Suprapubic skin (tissue), 4 donors: ENCODE results near the gene TBC1D20.

Experiments
- EP300 ChIP-seq: sonication (generic); formaldehyde crosslinking; IDR thresholded peaks from one replicate; pipeline ENCODE4 v1.6.1; 2017; ENCODE audit warnings: antibody characterized with exemption
- POLR2A ChIP-seq, 2 donors: fragments of 450-650 bp; IDR thresholded peaks; one replicate each; pipeline ENCODE4 v1.6.1; 2017; ENCODE audit warnings: antibody characterized with exemption in 2 of 2, mild to moderate bottlenecking in 2 of 2, moderate library complexity in 2 of 2
- POLR2AphosphoS5 ChIP-seq, 3 donors: sonication (generic); formaldehyde crosslinking; IDR thresholded peaks; one replicate each; pipeline ENCODE4 v1.6.1; 2017; ENCODE audit warnings: antibody characterized with exemption in 3 of 3
- TF ChIP-seq, protein P1 (sequence below), 2 donors: fragments of 200-600 bp in 1 of 2; fragments of 450-650 bp in 1 of 2; sonication (generic) in 1 of 2; IDR thresholded peaks; one replicate each; pipeline ENCODE4 v1.5.1; 2016 to 2019; ENCODE audit warnings: antibody characterized with exemption in 2 of 2, mild to moderate bottlenecking in 1 of 2, moderate library complexity in 1 of 2

DNA sequence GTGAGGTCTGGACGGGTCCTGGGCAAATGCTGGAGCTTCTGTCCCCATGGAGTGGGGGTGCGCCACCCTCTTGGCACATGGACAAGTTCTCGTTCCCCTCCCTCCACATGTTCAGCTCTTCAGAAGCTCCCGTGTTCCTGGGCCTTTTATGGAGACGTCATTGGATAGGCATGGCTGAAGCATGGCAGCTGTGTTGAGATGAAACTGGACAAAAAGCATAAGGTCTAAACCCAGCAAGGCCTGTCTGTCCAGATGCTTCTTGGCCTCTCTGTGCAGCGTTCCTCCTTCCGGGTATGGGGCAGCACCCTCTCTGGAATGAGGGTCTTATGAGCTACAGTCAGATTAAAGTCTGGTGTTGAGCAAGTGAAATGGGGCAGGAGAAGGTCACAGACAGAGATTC lies 26.8 kb downstream of the TBC1D20 start:
- TF ChIP-seq POLR2A (IDR thresholded peaks at IDR 0.05) (no peak), POLR2AphosphoS5 (IDR thresholded peaks at IDR 0.05) (no peak), EP300 (no peak)
- TF ChIP-seq, protein P1, sequence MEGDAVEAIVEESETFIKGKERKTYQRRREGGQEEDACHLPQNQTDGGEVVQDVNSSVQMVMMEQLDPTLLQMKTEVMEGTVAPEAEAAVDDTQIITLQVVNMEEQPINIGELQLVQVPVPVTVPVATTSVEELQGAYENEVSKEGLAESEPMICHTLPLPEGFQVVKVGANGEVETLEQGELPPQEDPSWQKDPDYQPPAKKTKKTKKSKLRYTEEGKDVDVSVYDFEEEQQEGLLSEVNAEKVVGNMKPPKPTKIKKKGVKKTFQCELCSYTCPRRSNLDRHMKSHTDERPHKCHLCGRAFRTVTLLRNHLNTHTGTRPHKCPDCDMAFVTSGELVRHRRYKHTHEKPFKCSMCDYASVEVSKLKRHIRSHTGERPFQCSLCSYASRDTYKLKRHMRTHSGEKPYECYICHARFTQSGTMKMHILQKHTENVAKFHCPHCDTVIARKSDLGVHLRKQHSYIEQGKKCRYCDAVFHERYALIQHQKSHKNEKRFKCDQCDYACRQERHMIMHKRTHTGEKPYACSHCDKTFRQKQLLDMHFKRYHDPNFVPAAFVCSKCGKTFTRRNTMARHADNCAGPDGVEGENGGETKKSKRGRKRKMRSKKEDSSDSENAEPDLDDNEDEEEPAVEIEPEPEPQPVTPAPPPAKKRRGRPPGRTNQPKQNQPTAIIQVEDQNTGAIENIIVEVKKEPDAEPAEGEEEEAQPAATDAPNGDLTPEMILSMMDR (IDR thresholded peaks at IDR 0.05), result no peak
